ENCODE measurements around the gene OR3A1.
"Not testable (repeated sequence)": the region's sequence is repeated elsewhere in the genome, so short reads cannot be mapped to it uniquely, and the experiment has no call there.

Gene OR3A1, protein sequence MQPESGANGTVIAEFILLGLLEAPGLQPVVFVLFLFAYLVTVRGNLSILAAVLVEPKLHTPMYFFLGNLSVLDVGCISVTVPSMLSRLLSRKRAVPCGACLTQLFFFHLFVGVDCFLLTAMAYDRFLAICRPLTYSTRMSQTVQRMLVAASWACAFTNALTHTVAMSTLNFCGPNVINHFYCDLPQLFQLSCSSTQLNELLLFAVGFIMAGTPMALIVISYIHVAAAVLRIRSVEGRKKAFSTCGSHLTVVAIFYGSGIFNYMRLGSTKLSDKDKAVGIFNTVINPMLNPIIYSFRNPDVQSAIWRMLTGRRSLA
- 0 reads per million in 2 donors for total RNA-seq

- no peak for DNase-seq
These were observed at the start of gene OR3A1 for GRCh38 chr17:3298260-3298659. OR3A1 (minus strand) TSS chr17:3298360; CDS start chr17:3292582, 5,778 bp downstream.

- DNase-seq = not testable (repeated sequence)
These were observed 44.6 kb upstream of the OR3A1 start for GRCh38 chr17:3342782-3343181.

- DNase-seq = no peak
These were observed 37.7 kb upstream of the OR3A1 start for GRCh38 chr17:3335876-3336275.

- no peak for DNase-seq
These were observed 20.2 kb upstream of the OR3A1 start for GRCh38 chr17:3318336-3318735.

DNA sequence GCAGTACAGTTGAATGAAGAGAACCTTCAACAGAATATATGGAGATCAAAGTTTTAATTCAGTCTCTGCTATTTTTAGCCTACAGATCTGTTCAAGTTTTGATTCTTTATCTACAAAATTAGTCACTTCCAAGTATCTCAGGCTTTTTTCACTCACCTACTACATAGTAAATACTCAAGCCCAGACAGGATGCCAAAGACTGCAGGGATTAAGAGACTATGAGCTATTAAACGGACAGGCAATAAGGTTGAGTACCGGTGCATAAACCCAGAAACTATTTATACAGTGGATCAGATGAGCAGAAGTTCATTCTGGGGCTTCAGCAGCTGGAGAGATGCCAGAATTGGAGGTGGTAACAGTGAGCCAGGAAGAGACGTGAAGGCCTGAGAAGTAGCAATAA is 18.7 kb upstream of the OR3A1 start:
- DNase-seq = no peak

GRCh38 chr17:3308603-3309002 is 10.4 kb upstream of the OR3A1 start:
- no peak for DNase-seq

- no peak for DNase-seq
These were observed 2.5 kb downstream of the OR3A1 start for GRCh38 chr17:3295632-3296031.

- DNase-seq = not testable (repeated sequence)
These were observed 4.6 kb downstream of the OR3A1 start for GRCh38 chr17:3293548-3293947.

DNA sequence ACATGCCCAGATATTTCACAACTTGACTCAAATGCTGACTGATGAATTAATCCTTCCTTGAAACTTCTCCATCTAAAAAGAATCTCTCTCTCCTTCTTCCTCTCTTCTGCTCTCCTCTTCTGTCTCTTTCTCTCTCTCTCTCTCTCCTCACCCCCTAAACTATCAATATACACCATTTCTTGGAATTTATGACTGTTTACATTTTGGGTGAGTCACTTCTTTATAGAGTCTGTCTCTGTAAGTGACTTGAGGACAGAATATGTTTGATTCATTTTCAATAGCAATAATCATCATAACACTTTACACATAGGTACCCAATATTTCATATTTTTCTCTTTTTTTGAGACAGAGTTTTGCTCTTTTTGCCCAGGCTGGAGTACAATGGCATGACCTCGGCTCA is 15.3 kb downstream of the OR3A1 start:
- DNase-seq = no peak

- no peak for DNase-seq
These were observed 22.0 kb downstream of the OR3A1 start for GRCh38 chr17:3276126-3276525.

- no peak for DNase-seq
These were observed 26.9 kb downstream of the OR3A1 start for GRCh38 chr17:3271072-3271848.

- no peak for DNase-seq
These were observed 37.6 kb downstream of the OR3A1 start for GRCh38 chr17:3260600-3260999.

GRCh38 chr17:3260163-3260562 is 38.0 kb downstream of the OR3A1 start:
- DNase-seq = no peak

GRCh38 chr17:3256575-3256974 is 41.6 kb downstream of the OR3A1 start:
- no peak for DNase-seq

- DNase-seq = not testable (repeated sequence)
These were observed 49.1 kb downstream of the OR3A1 start for GRCh38 chr17:3249013-3249412.

- DNase-seq = not testable (repeated sequence)
These were observed 53.3 kb downstream of the OR3A1 start for GRCh38 chr17:3244841-3245240.

GRCh38 chr17:3241044-3241443 is 57.1 kb downstream of the OR3A1 start:
- not testable (repeated sequence) for DNase-seq

All from T-helper 9 cell (primary cell).